PC-3 (cell line): ENCODE results near the gene TEP1.

ENCODE experiments used
- EZH2 ChIP-seq: fragments of 300-600 bp; sonication (generic); IDR thresholded peaks from one replicate; pipeline ENCODE4 v1.6.1; 2017; ENCODE audit warnings: antibody characterized with exemption, mild to moderate bottlenecking, low read length; ENCODE audit not compliant: unreplicated experiment
- EZH2phosphoT487 ChIP-seq: fragments of 300-600 bp; sonication (generic); IDR thresholded peaks from 2 replicates; pipeline ENCODE4 v1.6.1; 2018; ENCODE audit warnings: mild to moderate bottlenecking, antibody characterized with exemption, low read length, borderline replicate concordance
- TF ChIP-seq, protein P1 (sequence below): fragments of 300-600 bp; sonication (generic); conservative IDR thresholded peaks from 2 replicates; pipeline ENCODE4 v1.5.1; 2017; ENCODE audit warnings: antibody characterized with exemption, low read depth, mild to moderate bottlenecking, low read length

DNA sequence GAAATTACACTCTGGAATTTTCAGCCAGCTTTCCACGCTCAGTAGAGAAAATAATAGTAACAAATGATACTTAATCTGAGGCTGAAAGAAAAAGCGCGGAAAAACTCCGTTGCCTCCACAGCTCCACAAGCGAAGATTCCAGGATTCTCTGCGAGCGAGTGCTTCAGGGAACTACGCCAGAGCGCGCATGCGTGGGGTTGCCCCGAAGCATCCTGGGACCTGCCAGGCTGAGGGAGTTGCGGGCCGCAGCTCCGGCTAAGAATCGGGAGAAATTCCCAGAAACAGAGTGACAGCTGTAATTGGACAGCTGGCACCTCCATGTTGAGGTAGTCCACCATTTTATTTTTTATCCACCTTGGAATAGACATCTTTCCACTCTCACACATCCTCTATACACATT lies 95.6 kb downstream of the TEP1 start:
- TF ChIP-seq, protein P1, sequence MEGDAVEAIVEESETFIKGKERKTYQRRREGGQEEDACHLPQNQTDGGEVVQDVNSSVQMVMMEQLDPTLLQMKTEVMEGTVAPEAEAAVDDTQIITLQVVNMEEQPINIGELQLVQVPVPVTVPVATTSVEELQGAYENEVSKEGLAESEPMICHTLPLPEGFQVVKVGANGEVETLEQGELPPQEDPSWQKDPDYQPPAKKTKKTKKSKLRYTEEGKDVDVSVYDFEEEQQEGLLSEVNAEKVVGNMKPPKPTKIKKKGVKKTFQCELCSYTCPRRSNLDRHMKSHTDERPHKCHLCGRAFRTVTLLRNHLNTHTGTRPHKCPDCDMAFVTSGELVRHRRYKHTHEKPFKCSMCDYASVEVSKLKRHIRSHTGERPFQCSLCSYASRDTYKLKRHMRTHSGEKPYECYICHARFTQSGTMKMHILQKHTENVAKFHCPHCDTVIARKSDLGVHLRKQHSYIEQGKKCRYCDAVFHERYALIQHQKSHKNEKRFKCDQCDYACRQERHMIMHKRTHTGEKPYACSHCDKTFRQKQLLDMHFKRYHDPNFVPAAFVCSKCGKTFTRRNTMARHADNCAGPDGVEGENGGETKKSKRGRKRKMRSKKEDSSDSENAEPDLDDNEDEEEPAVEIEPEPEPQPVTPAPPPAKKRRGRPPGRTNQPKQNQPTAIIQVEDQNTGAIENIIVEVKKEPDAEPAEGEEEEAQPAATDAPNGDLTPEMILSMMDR = no peak
- TF ChIP-seq EZH2 = no peak
- TF ChIP-seq EZH2phosphoT487 = no peak
